Mucosa of gallbladder (tissue), 1 donor: ENCODE results near the gene GRIK1. TPM values are rescaled to one million over a fixed set of nuclear protein-coding genes. Genes with fewer than 3 reads are reported as not detected.

ENCODE experiments used
- DNase-seq: peaks from one replicate; pipeline ENCODE4 v3.0.0-alpha.2; 2020; ENCODE audit warnings: low spot score
- total RNA-seq: library from RNA; stranded (reverse); gene quantifications from one replicate; pipeline ENCODE4 v1.2.1, GENCODE V29; 2021
- donor health status: DM: no; HTN: no; CAD: no.

GRIK1 gene
- total RNA-seq, 1 donor from 2014 or later, result not detected

- no peak for DNase-seq
These were observed 112.1 kb downstream of the GRIK1 start for GRCh38 chr21:29827647-29828046.

- no peak for DNase-seq
These were observed 112.6 kb downstream of the GRIK1 start for GRCh38 chr21:29827236-29827635.

- DNase-seq, result no peak
These were observed 113.4 kb downstream of the GRIK1 start for GRCh38 chr21:29826386-29826785.

GRCh38 chr21:29825936-29826335 lies 113.9 kb downstream of the GRIK1 start:
- no peak for DNase-seq

- DNase-seq, result no peak
These were observed 114.5 kb downstream of the GRIK1 start for GRCh38 chr21:29825345-29825744.

GRCh38 chr21:29822064-29822463 lies 117.7 kb downstream of the GRIK1 start:
- DNase-seq, result no peak

GRCh38 chr21:29821230-29821629 lies 118.6 kb downstream of the GRIK1 start:
- no peak for DNase-seq

GRCh38 chr21:29819675-29820326 lies 120.0 kb downstream of the GRIK1 start:
- no peak for DNase-seq

GRCh38 chr21:29818383-29818921 lies 121.3 kb downstream of the GRIK1 start:
- no peak for DNase-seq

GRCh38 chr21:29817450-29817849 lies 122.3 kb downstream of the GRIK1 start:
- DNase-seq, result peak; percentile 70

- no peak for DNase-seq
These were observed 126.8 kb downstream of the GRIK1 start for GRCh38 chr21:29812947-29813346.

GRCh38 chr21:29810871-29811270 lies 128.9 kb downstream of the GRIK1 start:
- DNase-seq, result no peak

GRCh38 chr21:29808153-29808552 lies 131.6 kb downstream of the GRIK1 start:
- no peak for DNase-seq

GRCh38 chr21:29805105-29805504 lies 134.7 kb downstream of the GRIK1 start:
- DNase-seq, result no peak

- DNase-seq, result no peak
These were observed 136.6 kb downstream of the GRIK1 start for GRCh38 chr21:29803191-29803590.

GRCh38 chr21:29801122-29801521 lies 138.7 kb downstream of the GRIK1 start:
- no peak for DNase-seq

GRCh38 chr21:29800056-29800455 lies 139.7 kb downstream of the GRIK1 start:
- no peak for DNase-seq

- DNase-seq, result no peak
These were observed 141.0 kb downstream of the GRIK1 start for GRCh38 chr21:29798840-29799239.

- DNase-seq, result no peak
These were observed 142.6 kb downstream of the GRIK1 start for GRCh38 chr21:29797155-29797554.

GRCh38 chr21:29793712-29794111 lies 146.1 kb downstream of the GRIK1 start:
- no peak for DNase-seq

GRCh38 chr21:29789393-29789792 lies 150.4 kb downstream of the GRIK1 start:
- DNase-seq, result no peak

GRCh38 chr21:29788752-29789151 lies 151.0 kb downstream of the GRIK1 start:
- no peak for DNase-seq

- peak; percentile 45 for DNase-seq
These were observed 152.4 kb downstream of the GRIK1 start for GRCh38 chr21:29787361-29787909.
